ENCODE measurements around the gene DCDC2.
"Not testable (repeated sequence)": the region's sequence is repeated elsewhere in the genome, so short reads cannot be mapped to it uniquely, and the experiment has no call there.

DCDC2 gene

GRCh38 chr6:24253360-24253759 is 104.5 kb downstream of the DCDC2 start:
- no peak for DNase-seq

- no peak for DNase-seq
Measured at GRCh38 chr6:24252280-24252679, 105.6 kb downstream of the DCDC2 start.

- DNase-seq = no peak
Measured at GRCh38 chr6:24251339-24251738, 106.5 kb downstream of the DCDC2 start.

DNA sequence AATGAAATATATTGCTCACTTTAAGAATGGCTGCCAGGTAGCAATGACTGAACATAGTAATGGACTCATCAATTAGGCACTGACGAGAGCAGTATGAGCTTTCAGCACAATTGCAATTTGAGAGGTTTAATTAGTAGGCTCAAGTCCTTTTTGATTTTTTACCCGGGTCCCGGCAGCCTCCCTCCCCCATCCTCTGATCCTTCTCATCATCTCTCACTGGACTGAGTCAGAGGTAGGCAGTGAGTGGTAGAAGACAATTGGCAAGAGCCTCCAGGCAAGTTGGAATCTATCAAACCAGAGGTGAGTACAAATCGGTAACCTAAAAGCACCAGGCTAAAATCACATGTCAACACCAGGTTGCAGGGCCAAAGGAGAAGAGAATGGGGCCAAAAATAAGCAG is 107.9 kb downstream of the DCDC2 start:
- DNase-seq = no peak

GRCh38 chr6:24245275-24245674 is 112.6 kb downstream of the DCDC2 start:
- DNase-seq = no peak

GRCh38 chr6:24242924-24243323 is 114.9 kb downstream of the DCDC2 start:
- DNase-seq = no peak

- not testable (repeated sequence) for DNase-seq
Measured at GRCh38 chr6:24241779-24242178, 116.1 kb downstream of the DCDC2 start.

GRCh38 chr6:24240943-24241342 is 116.9 kb downstream of the DCDC2 start:
- DNase-seq = no peak

DNA sequence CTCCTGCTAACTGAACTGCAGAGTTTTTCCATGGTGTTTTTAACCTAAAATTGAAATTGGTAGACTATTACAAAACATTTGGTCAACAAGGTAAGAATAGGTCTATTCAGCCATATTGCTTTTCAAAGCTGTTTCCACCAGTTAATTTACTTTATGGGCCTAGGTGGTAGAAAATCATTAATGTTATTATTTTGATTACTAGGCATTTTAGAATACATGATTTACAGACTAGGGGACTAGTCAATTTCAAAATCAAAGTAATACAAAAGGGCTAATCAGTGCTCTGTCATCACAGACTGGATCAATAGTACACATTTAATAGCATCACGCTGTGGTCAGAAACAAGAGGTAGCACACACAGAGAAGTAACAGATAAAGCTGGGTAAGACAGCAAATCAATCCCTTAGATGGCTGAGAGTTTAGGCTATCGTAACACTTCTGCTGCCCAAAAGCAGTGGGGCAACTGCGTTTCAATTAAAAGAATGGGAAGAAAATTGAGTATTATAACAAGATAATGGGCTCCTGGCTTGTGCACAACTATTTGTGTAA is 117.4 kb downstream of the DCDC2 start:
- no peak for DNase-seq

- DNase-seq = no peak
Measured at GRCh38 chr6:24238700-24239099, 119.2 kb downstream of the DCDC2 start.

- not testable (repeated sequence) for DNase-seq
Measured at GRCh38 chr6:24236779-24237178, 121.1 kb downstream of the DCDC2 start.

GRCh38 chr6:24233813-24234442 is 123.9 kb downstream of the DCDC2 start:
- no peak for DNase-seq

DNA sequence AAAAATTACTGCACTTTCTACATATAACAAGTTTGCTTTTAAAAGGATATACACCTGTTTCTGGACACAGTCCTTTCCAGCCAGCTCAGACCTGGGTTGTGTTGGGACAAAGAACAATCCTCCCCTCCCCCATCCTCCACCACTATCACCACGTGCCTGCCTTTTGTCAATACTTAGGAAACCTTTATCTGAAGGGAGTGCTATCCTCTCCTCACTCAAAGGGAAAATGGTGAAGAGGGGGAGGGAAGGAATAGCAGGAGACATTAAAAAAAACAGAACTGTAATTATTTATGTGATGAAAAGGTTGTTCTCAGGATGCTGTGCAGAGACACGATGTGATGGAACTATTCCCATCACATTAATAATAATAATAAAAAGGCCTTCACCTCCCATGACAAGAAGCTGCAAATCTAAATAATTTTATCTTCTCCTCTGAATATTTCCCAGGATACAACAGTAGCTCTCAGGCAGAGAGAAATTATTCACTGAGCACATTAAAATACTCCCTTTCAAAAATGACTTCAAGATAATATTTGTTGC is 126.4 kb downstream of the DCDC2 start:
- no peak for DNase-seq

GRCh38 chr6:24229696-24230405 is 128.0 kb downstream of the DCDC2 start:
- DNase-seq = no peak

DNA sequence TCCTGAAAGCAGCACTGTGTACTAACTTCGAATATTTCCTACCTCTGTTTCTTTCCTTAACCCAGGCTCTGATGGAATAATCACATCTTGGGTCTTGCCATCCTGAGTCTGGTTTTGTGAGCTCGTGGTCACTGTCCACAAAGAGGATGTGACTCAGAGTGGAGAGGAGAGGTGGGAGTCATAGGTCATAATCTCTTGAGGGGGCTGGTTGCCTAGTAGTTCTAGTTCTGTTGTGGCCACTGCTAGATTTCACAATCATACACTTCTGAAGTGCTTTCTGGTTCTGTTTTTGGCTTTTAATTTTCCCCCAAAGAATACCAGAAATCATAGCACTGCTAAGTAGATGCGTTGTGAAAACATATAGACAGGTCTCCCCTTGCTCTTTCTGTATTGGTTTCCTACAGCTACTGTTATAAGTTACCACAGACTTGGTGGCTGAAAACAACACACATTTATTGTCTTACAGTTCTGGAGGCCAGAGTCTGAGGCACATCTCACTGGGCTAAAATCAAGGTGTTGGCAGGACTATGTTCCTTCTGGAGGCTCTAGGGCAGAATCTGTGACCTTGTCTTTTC is 129.1 kb downstream of the DCDC2 start:
- DNase-seq = no peak

GRCh38 chr6:24228123-24228522 is 129.7 kb downstream of the DCDC2 start:
- no peak for DNase-seq

- no peak for DNase-seq
Measured at GRCh38 chr6:24227556-24227955, 130.3 kb downstream of the DCDC2 start.

DNA sequence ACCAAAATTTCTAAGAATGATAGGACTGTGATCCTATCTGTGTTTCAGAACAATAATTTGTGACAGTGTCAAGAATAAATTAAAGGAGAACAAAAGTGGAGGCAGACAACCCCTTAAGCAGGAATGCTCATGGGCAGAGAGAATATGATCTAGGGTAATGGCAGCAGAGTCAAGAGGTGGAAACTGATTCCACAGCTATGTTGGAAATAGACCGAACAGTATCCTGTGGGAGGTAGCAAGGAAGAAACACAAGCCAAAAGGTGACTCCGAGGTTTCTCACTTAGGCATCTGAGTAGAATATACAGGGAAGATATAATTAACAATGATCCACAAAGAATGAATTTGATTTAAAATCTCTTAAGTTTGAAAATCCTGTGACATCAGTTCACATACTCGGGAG is 131.3 kb downstream of the DCDC2 start:
- DNase-seq = no peak

DNA sequence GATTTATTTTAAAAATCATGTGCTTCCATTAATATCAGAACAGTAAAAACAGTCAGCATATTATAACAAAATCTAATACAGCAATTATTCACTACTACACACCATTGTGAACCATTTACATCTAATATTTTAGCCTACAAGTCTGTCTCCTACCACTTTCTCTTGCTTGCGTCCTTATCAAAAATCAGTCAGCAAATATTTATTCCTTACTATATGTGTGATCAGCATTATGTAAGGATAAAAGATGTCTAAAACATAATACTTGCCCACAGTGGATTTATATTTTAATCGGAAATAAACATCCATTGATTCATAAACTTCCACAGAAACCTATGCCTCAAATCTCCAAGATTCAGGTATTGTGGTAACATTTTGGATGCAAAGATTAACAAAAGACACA is 132.0 kb downstream of the DCDC2 start:
- no peak for DNase-seq

DNA sequence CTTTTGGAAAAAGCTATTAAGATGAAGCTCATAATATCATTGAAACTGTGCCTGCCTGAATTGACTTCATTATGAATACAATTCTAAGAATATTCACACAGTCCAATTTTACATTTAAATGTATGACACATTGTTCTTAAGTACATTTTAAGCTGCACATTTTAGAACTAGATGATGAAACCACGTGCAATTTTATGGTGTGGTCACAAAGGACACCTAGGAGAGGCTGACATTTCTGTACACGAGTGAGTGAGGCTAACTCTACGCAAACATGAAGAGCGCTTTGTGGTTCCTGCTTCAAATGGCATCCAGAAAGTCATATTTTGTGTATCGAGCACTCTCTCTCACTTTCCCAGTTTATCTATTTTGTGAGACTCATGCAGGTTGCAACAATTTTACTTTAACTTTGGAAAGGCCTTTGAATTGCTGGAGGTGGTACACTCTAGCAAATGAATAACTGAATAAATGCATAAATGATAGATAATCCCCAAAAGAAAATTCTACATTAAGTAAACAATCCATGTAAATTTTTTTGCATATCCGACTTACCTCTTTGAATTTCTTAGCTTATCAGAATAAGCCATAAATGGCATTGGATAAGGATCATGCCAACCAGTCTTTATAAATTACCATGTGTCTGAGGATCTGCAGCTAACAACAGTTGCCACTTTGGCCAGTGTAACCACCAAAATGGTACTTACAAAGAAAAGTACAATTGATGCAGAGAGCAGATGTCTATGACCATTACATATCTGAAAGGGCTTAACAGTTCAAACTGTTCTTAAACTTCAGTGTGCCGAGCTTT is 134.5 kb downstream of the DCDC2 start:
- no peak for DNase-seq

DNA sequence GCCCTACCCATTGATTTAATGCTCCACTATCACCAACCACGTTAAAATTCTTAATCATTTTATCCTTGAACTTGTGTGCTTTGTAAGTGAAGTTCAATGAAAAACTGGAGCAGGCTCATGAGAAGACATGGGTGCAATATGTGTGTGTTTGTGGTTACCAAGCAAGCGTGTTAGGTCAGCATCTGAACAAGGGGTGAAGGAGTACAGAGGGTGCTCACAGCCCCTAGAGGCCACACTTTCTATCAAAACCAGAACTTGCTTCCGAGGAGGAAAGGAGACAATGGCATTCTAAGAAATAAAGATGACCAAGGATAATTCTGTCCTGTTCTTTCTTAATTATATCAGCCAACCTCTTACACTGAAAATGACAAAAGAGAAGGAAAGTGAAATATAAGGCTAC is 138.2 kb downstream of the DCDC2 start:
- no peak for DNase-seq

GRCh38 chr6:24214984-24215383 is 142.9 kb downstream of the DCDC2 start:
- DNase-seq = no peak

DNA sequence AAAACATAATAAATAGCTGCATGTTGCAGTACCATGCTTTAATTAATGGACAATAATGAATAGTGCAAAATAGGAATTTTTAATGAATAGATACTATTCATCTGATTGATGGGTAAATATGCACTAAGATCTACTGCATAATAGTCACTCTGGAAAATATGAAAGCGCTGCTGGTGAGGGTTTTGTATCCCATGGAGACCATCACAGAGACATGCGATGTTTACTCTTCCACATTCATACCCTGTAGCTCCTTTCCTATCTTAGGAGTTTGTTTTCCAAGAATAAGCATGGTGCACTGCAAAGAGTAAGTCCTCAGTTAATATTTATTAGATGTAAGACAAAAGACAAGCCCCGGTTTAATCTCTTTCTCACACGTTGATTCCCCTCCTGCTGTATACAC is 150.4 kb downstream of the DCDC2 start:
- no peak for DNase-seq

Data from SIG-M5 (cell line).